GM18519 (cell line): ENCODE data around the gene CDCA8.

ENCODE experiments used
- ATAC-seq: cut with Tn5 transposase; IDR thresholded peaks from one replicate; pipeline ENCODE4 v1.9.1; 2021; ENCODE audit warnings: mild to moderate bottlenecking, moderate library complexity; ENCODE audit not compliant: unreplicated experiment, low FRiP score

Gene CDCA8

GRCh38 chr1:37714226-37714625, 21.9 kb downstream of the CDCA8 start:
- ATAC-seq, result no peak

- ATAC-seq, result no peak
These were observed 22.4 kb downstream of the CDCA8 start for GRCh38 chr1:37714689-37715088.

- ATAC-seq, result no peak
These were observed 24.0 kb downstream of the CDCA8 start for GRCh38 chr1:37716321-37716720.

GRCh38 chr1:37717631-37718030, 25.3 kb downstream of the CDCA8 start:
- no peak for ATAC-seq

GRCh38 chr1:37718181-37718900, 26.0 kb downstream of the CDCA8 start:
- no peak for ATAC-seq

GRCh38 chr1:37718901-37719571, 26.7 kb downstream of the CDCA8 start:
- ATAC-seq, result no peak

GRCh38 chr1:37719572-37720195, 27.4 kb downstream of the CDCA8 start:
- no peak for ATAC-seq

- no peak for ATAC-seq
These were observed 28.2 kb downstream of the CDCA8 start for GRCh38 chr1:37720231-37721130.

- ATAC-seq, result no peak
These were observed 29.2 kb downstream of the CDCA8 start for GRCh38 chr1:37721565-37721964.

GRCh38 chr1:37722181-37723071, 30.1 kb downstream of the CDCA8 start:
- ATAC-seq, result no peak

GRCh38 chr1:37723072-37723389, 30.7 kb downstream of the CDCA8 start:
- no peak for ATAC-seq

GRCh38 chr1:37723390-37724078, 31.2 kb downstream of the CDCA8 start:
- no peak for ATAC-seq

GRCh38 chr1:37724575-37724974, 32.3 kb downstream of the CDCA8 start:
- ATAC-seq, result no peak

- ATAC-seq, result no peak
These were observed 33.7 kb downstream of the CDCA8 start for GRCh38 chr1:37725851-37726613.

GRCh38 chr1:37726751-37727585, 34.7 kb downstream of the CDCA8 start:
- ATAC-seq, result no peak

- ATAC-seq, result no peak
These were observed 36.1 kb downstream of the CDCA8 start for GRCh38 chr1:37728416-37728815.

- no peak for ATAC-seq
These were observed 38.1 kb downstream of the CDCA8 start for GRCh38 chr1:37730376-37730775.
